Keratinocyte (primary cell): ENCODE results near the gene SDHAF2.

ENCODE experiments used
- CTCF ChIP-seq, 3 experiments: IDR thresholded peaks in 1 of 3; conservative IDR thresholded peaks in 1 of 3; optimal IDR thresholded peaks in 1 of 3; 2 replicates in 2 of 3; 3 replicates in 1 of 3; pipeline versions ENCODE3 to v1.5.1; 2011; ENCODE audit warnings: low read length in 3 of 3, mild to moderate bottlenecking in 3 of 3, moderate library complexity in 2 of 3, control low read depth in 1 of 3, inconsistent platforms in 1 of 3; ENCODE audit not compliant: insufficient read depth in 2 of 3; ENCODE audit errors: extremely low read depth in 1 of 3
- EZH2 ChIP-seq: IDR thresholded peaks from one replicate; pipeline ENCODE4 v1.6.1; 2012; ENCODE audit warnings: inconsistent platforms, mild to moderate bottlenecking, low read length, moderate library complexity

DNA sequence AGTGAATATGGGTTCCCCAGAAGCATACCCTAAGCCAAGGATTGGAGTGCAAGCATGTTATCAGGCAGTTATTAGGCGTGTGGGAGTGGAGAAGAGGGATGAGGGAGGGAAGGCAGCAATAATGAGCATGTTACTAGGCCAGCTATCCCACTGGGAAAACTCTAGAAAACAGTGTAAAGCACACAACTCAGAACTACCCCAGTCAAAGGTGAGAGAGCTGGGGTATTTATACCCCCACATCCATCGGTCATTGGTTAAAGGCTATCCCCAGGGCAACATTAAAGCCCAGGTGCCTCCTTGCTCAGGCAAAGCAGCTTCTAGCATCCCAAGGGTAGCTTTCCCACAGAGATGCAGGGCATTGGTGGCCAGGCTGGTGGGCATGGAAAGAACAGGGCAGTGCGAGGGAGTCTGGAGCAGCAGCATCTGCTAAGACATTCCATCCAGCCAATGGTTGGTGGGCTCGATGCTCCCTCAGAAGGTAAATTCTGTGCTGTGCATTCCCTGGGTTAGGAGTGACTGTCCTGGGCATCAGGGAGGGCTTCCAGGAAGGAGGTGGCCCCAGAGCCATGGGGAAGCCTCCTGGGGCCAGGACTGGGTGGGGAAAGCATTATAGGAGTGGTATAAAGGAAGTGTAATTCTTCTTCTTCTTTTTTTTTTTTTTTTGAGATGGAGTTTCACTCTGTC, 57.6 kb downstream of the SDHAF2 start:
- TF ChIP-seq CTCF (optimal IDR thresholded peaks at IDR 0.05 in 1 of 3, IDR thresholded peaks at IDR 0.05 in 1 of 3, conservative IDR thresholded peaks at IDR 0.05 in 1 of 3; ENCODE audit: extremely low read depth in 1 of 3, insufficient read depth in 2 of 3, low read length in 3 of 3) = no peak
- TF ChIP-seq EZH2 = no peak
